Measurements from ENCODE around the gene CLEC12A.

CLEC12A gene

DNA sequence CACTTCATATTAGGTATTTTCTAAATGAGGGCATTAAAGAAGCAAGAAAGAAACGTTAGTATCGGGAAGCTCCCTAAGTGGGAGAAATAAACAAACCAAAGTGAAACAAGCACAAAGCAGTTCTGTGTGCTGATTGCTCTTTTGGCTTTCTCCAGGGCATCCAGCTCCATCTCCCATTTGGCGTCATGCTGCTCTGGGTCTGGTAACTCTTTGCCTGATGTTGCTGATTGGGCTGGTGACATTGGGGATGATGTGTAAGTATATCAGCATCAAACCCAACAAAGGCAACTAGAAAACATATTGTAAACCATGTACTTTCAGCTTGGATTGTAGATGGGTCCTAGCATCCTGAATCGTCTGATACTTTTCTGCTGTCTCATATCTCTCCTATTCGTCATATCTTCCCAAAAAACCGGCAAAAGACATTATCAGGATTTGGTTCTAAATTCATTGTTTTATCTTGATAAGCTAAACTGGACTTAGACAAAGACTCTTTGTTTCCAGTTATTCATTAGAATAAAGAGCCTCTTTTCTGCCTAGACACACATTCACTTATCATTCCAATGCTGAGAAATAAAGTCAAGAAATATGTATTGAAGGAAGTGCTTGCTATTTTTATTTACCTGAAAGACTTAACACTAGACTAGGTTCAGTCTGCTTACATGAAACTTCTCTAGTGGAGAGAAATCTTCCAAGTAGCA lies 41.6 kb downstream of the CLEC12A start:
- H3K79me2 ChIP-seq (ENCODE audit: low read length) = no peaks in the 10 kb centered on the region
- H3K36me3 ChIP-seq (replicated peaks; ENCODE audit: insufficient read depth, low read length) = no peaks in the 10 kb centered on the region
- no peaks in the 10 kb centered on the region for H3F3A ChIP-seq (ENCODE audit: insufficient read depth, low read length)
- TF ChIP-seq EZH2phosphoT487 (IDR thresholded peaks at IDR 0.05; ENCODE audit: low read length) (no peak), EZH2 (optimal IDR thresholded peaks at IDR 0.05; ENCODE audit: low read depth, low read length) (no peak)
- TF ChIP-seq, protein P1, sequence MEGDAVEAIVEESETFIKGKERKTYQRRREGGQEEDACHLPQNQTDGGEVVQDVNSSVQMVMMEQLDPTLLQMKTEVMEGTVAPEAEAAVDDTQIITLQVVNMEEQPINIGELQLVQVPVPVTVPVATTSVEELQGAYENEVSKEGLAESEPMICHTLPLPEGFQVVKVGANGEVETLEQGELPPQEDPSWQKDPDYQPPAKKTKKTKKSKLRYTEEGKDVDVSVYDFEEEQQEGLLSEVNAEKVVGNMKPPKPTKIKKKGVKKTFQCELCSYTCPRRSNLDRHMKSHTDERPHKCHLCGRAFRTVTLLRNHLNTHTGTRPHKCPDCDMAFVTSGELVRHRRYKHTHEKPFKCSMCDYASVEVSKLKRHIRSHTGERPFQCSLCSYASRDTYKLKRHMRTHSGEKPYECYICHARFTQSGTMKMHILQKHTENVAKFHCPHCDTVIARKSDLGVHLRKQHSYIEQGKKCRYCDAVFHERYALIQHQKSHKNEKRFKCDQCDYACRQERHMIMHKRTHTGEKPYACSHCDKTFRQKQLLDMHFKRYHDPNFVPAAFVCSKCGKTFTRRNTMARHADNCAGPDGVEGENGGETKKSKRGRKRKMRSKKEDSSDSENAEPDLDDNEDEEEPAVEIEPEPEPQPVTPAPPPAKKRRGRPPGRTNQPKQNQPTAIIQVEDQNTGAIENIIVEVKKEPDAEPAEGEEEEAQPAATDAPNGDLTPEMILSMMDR (IDR thresholded peaks at IDR 0.05; ENCODE audit: low read length) = no peak
- H4K20me1 ChIP-seq (ENCODE audit: insufficient read depth, low read length) = no peaks in the 10 kb centered on the region
- no peak overlapping the region for H3K4me3 ChIP-seq (ENCODE audit: low read length)
- H3K9me3 ChIP-seq (replicated peaks; ENCODE audit: insufficient read depth, low read length) = no peaks in the 10 kb centered on the region
- no peaks in the 10 kb centered on the region; the same call in 1 of the 2 replicates for H3K4me1 ChIP-seq (ENCODE audit: low read length)
- H3K4me2 ChIP-seq (ENCODE audit: low read depth, low read length) = no peak overlapping the region
- H3K27me3 ChIP-seq (replicated peaks; ENCODE audit: insufficient read depth, low read length) = no peaks in the 10 kb centered on the region
- H2AFZ ChIP-seq (ENCODE audit: low read length) = no peak overlapping the region
- H3K27ac ChIP-seq (ENCODE audit: low read length) = no peak overlapping the region
- no peak overlapping the region for H3K9ac ChIP-seq (ENCODE audit: low read length)
- DNase-seq = no peak
- no peaks in the 10 kb centered on the region for H3K9me2 ChIP-seq (replicated peaks; ENCODE audit: insufficient read depth, low read length)

DNA sequence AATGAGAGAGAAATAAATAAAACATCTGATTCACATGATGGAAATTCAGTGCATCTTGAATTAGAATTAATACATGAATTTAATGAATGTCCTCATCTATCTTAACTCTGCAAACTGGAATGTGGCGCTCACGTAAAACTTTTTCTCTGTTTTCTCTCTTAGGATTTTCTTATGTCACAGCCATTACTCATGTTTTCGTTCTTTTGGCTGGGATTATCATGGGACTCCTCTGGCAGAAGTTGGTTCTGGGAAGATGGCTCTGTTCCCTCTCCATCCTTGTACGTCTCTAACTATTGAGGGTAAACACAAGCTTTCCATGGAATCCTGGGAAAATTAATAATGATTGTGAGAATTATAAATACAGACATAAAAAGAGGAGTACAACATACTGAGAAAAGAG lies 44.2 kb downstream of the CLEC12A start:
- Histone ChIP-seq H3K9ac (ENCODE audit: low read length) (no peak overlapping the region), H3K36me3 (replicated peaks; ENCODE audit: insufficient read depth, low read length) (no peaks in the 10 kb centered on the region), H3K4me2 (ENCODE audit: low read depth, low read length) (no peak overlapping the region), H3K27me3 (replicated peaks; ENCODE audit: insufficient read depth, low read length) (no peaks in the 10 kb centered on the region), H3K4me3 (ENCODE audit: low read length) (no peak overlapping the region), H3F3A (ENCODE audit: insufficient read depth, low read length) (no peaks in the 10 kb centered on the region), H3K9me3 (replicated peaks; ENCODE audit: insufficient read depth, low read length) (no peaks in the 10 kb centered on the region), H3K27ac (ENCODE audit: low read length) (no peak overlapping the region), H4K20me1 (ENCODE audit: insufficient read depth, low read length) (no peaks in the 10 kb centered on the region), H3K4me1 (ENCODE audit: low read length) (no peaks in the 10 kb centered on the region), H2AFZ (ENCODE audit: low read length) (no peak overlapping the region), H3K9me2 (replicated peaks; ENCODE audit: insufficient read depth, low read length) (no peaks in the 10 kb centered on the region), H3K79me2 (ENCODE audit: low read length) (no peaks in the 10 kb centered on the region)
- TF ChIP-seq EZH2phosphoT487 (IDR thresholded peaks at IDR 0.05; ENCODE audit: low read length) = no peak
- TF ChIP-seq, protein P1 (IDR thresholded peaks at IDR 0.05; ENCODE audit: low read length) = no peak
- no peak for TF ChIP-seq EZH2 (optimal IDR thresholded peaks at IDR 0.05; ENCODE audit: low read depth, low read length)
- DNase-seq = no peak

DNA sequence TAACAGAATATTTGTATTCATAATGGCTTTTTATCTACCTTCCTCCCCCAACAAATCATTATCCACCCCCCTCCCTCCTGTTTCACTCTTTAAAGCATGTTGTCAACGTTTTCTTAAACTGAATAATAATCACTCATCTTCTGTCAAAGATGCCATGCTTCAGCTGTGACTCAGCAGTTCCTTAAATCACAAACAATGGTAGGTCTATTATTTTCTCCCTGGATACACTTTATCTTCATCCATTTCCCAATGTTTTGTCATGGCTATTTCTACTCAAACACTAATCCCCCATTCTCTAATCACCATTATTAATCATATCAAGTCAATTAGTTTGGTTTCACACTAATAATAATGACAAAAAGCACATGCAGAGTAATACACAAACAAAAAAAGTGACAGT lies 45.7 kb downstream of the CLEC12A start:
- Histone ChIP-seq H3K9me3 (replicated peaks; ENCODE audit: insufficient read depth, low read length) (no peaks in the 10 kb centered on the region), H4K20me1 (ENCODE audit: insufficient read depth, low read length) (no peaks in the 10 kb centered on the region), H3K4me2 (ENCODE audit: low read depth, low read length) (no peak overlapping the region), H3K79me2 (ENCODE audit: low read length) (no peaks in the 10 kb centered on the region), H3K9ac (ENCODE audit: low read length) (no peak overlapping the region), H3K27ac (ENCODE audit: low read length) (no peak overlapping the region), H3K4me1 (ENCODE audit: low read length) (no peaks in the 10 kb centered on the region), H3K27me3 (replicated peaks; ENCODE audit: insufficient read depth, low read length) (no peaks in the 10 kb centered on the region), H3F3A (ENCODE audit: insufficient read depth, low read length) (no peaks in the 10 kb centered on the region), H3K9me2 (replicated peaks; ENCODE audit: insufficient read depth, low read length) (no peaks in the 10 kb centered on the region), H2AFZ (ENCODE audit: low read length) (no peak overlapping the region), H3K4me3 (ENCODE audit: low read length) (no peak overlapping the region), H3K36me3 (replicated peaks; ENCODE audit: insufficient read depth, low read length) (no peaks in the 10 kb centered on the region)
- TF ChIP-seq, protein P1 (IDR thresholded peaks at IDR 0.05; ENCODE audit: low read length) = no peak
- TF ChIP-seq EZH2phosphoT487 (IDR thresholded peaks at IDR 0.05; ENCODE audit: low read length) (no peak), EZH2 (optimal IDR thresholded peaks at IDR 0.05; ENCODE audit: low read depth, low read length) (no peak)
- DNase-seq = no peak
